ENCODE data around the gene SGIP1.

GRCh38 chr1:66539491-66539890, 5.5 kb downstream of the SGIP1 start:
- TF ChIP-seq EZH2phosphoT487 (IDR thresholded peaks at IDR 0.05; ENCODE audit: insufficient read depth, low read depth) (no peak), EZH2 (IDR thresholded peaks at IDR 0.05; ENCODE audit: insufficient read depth, poor library complexity, severe bottlenecking) (no peak)
